B cell (primary cell): Measurements from ENCODE around the gene CAPN10. TPM values are rescaled to one million over a fixed set of nuclear protein-coding genes. Genes with fewer than 3 reads are reported as not detected.

Experiments
- ATAC-seq: fragments of 200-7000 bp; cut with Tn5 transposase; one replicate; pipeline ENCODE4 v1.10.0; 2021; ENCODE audit warnings: low read depth, mild to moderate bottlenecking, moderate number of reproducible peaks, moderate library complexity
- CTCF ChIA-PET: fragments of 350-600 bp; sonication (Branson Sonifier 250); formaldehyde crosslinking; loops from one replicate; lab custom pipeline; 2021; ENCODE audit warnings: antibody characterized with exemption, inconsistent platforms; lab: Charles Lee
- POLR2A ChIA-PET: fragments of 350-600 bp; sonication (Branson Sonifier 250); formaldehyde crosslinking; loops from one replicate; lab custom pipeline; 2021; ENCODE audit warnings: antibody characterized with exemption; lab: Charles Lee
- DNase-seq: peaks from one replicate; pipeline ENCODE4 v3.0.0; 2013
- H2AFZ ChIP-seq: 2 replicates; pipeline ENCODE4 v1.6.1; 2012; ENCODE audit warnings: mild to moderate bottlenecking, low read depth, low read length; ENCODE audit not compliant: insufficient read depth, poor library complexity, severe bottlenecking
- H3K27ac ChIP-seq, 2 donors: 1 replicate in 1 of 2; 2 replicates in 1 of 2; pipeline ENCODE4 v1.5.1; 2012 to 2013; ENCODE audit warnings: low read length in 2 of 2, mild to moderate bottlenecking in 2 of 2, moderate library complexity in 1 of 2
- H3K27me3 ChIP-seq, 4 experiments: fragments of 200-600 bp in 1 of 4; sonication (generic) in 1 of 4; replicated peaks in 1 of 4; 1 replicate in 2 of 4; 2 replicates in 2 of 4; pipeline versions ENCODE4 v1.6.1 to v1.7.0; 2013 to 2016; ENCODE audit warnings: low read length in 3 of 4, mild to moderate bottlenecking in 2 of 4, mixed read lengths in 1 of 4, moderate library complexity in 1 of 4; ENCODE audit not compliant: insufficient read depth in 4 of 4, control insufficient read depth in 3 of 4; ENCODE audit errors: control extremely low read depth in 1 of 4
- H3K36me3 ChIP-seq, 2 experiments: replicated peaks in 1 of 2; 1 replicate in 1 of 2; 2 replicates in 1 of 2; pipeline versions ENCODE4 v1.6.1 to v1.7.1; 2013; ENCODE audit warnings: low read length in 1 of 2; ENCODE audit not compliant: insufficient read depth in 2 of 2, control insufficient read depth in 1 of 2; ENCODE audit errors: control extremely low read depth in 1 of 2, extremely low read depth in 1 of 2
- H3K4me1 ChIP-seq, 2 donors: fragments of 200-600 bp in 1 of 2; sonication (generic) in 1 of 2; 1 replicate in 1 of 2; 2 replicates in 1 of 2; pipeline versions ENCODE4 v1.5.1 to v1.6.1; 2013 to 2017; ENCODE audit warnings: low read length in 2 of 2; ENCODE audit not compliant: control insufficient read depth in 2 of 2, insufficient read depth in 2 of 2
- H3K4me2 ChIP-seq: replicated peaks from 2 replicates; pipeline ENCODE3; 2012; ENCODE audit warnings: mild to moderate bottlenecking, low read depth, low read length; ENCODE audit not compliant: poor library complexity, severe bottlenecking
- H3K4me3 ChIP-seq, 5 experiments: fragments of 200-600 bp in 1 of 5; sonication (generic) in 1 of 5; 1 replicate in 3 of 5; 2 replicates in 2 of 5; pipeline versions ENCODE4 v1.5.1 to v1.7.0; 2011 to 2016; ENCODE audit warnings: low read length in 4 of 5, mild to moderate bottlenecking in 4 of 5, low read depth in 2 of 5, control low read depth in 1 of 5, moderate library complexity in 1 of 5; ENCODE audit not compliant: insufficient read depth in 1 of 5; ENCODE audit errors: control extremely low read depth in 1 of 5, extremely low read depth in 1 of 5
- H3K79me2 ChIP-seq: fragments of 200-600 bp; sonication (generic); one replicate; pipeline ENCODE4 v1.6.0; 2016; ENCODE audit warnings: low read length; ENCODE audit not compliant: control insufficient read depth, insufficient read depth
- H3K9ac ChIP-seq: fragments of 200-600 bp; sonication (generic); 2 replicates; pipeline ENCODE4 v1.6.1; 2017; ENCODE audit warnings: mild to moderate bottlenecking, low read length, moderate library complexity
- H3K9me3 ChIP-seq, 3 donors: one replicate each; pipeline versions ENCODE4 v1.6.1 to v1.7.1; 2013; ENCODE audit warnings: low read length in 2 of 3; ENCODE audit not compliant: control insufficient read depth in 2 of 3, insufficient read depth in 1 of 3; ENCODE audit errors: control extremely low read depth in 1 of 3
- H4K20me1 ChIP-seq: 2 replicates; pipeline ENCODE4 v1.6.0; 2012; ENCODE audit warnings: mild to moderate bottlenecking, low read length; ENCODE audit not compliant: insufficient read depth, control insufficient read depth, poor library complexity, severe bottlenecking
- H3K27ac Mint-ChIP-seq: one replicate; pipeline ENCODE4 v1.8.0; 2021; ENCODE audit warnings: mixed read lengths
- H3K27me3 Mint-ChIP-seq: one replicate; pipeline ENCODE4 v1.8.0; 2021; ENCODE audit warnings: mixed read lengths
- H3K4me1 Mint-ChIP-seq: one replicate; pipeline ENCODE4 v1.8.0; 2021; ENCODE audit warnings: mixed read lengths
- H3K4me3 Mint-ChIP-seq: one replicate; pipeline ENCODE4 v1.8.0; 2021; ENCODE audit warnings: mixed read lengths
- H3K9me3 Mint-ChIP-seq: one replicate; pipeline ENCODE4 v1.8.0; 2022; ENCODE audit warnings: mixed read lengths; ENCODE audit not compliant: insufficient read depth
- CTCF ChIP-seq: fragments of 200-600 bp; IDR thresholded peaks from one replicate; pipeline ENCODE4 v1.8.0; 2022; ENCODE audit warnings: antibody characterized with exemption, mild to moderate bottlenecking
- EZH2 ChIP-seq: IDR thresholded peaks from 2 replicates; pipeline ENCODE4 v1.6.1; 2012; ENCODE audit warnings: borderline replicate concordance, low read depth, mild to moderate bottlenecking, moderate library complexity, low read length; ENCODE audit not compliant: insufficient read depth, poor library complexity, severe bottlenecking
- WGBS: methylation state at CpG from one replicate; pipeline ENCODE4 v1.1.5; 2013; ENCODE audit warnings: missing lambda C conversion rate; ENCODE audit not compliant: insufficient coverage; 5-methylcytosine and 5-hydroxymethylcytosine counted together
- intact Hi-C: fragments of 100-400 bp; cut with micrococcal nuclease; formaldehyde crosslinking; loops from one replicate; pipeline ENCODE4 v1.10.0; 2022
- polyA plus RNA-seq: library from polyadenylated mRNA; depleted of rRNA; stranded (reverse); fragments of >200 nt; gene quantifications from 2 replicates; pipeline ENCODE4 v1.2.3, GENCODE V29; 2012
- total RNA-seq, 2 donors: library from RNA; stranded (reverse); fragments of 120-200 nt in 1 of 2; gene quantifications; 1 replicate in 1 of 2; 2 replicates in 1 of 2; pipeline versions ENCODE4 v1.2.3 to v1.2.4, GENCODE V29; 2013 to 2022

The CAPN10 gene
- total and polyA plus RNA-seq, 2 donors (not counting 1 experiment from before 2014, with no cell fraction given), result 73.4 to 92.1 TPM

GRCh38 chr2:240569523-240569997 is 17.0 kb upstream of the CAPN10 start:
- H3K4me1 Mint-ChIP-seq, result peaks cover 58% of the 10 kb centered on the region

More at GRCh38 chr2:240569523-240569997, 17.0 kb upstream of the CAPN10 start:
- DNase-seq (no peak), ATAC-seq (no peak)
- Histone ChIP-seq H3K4me1 (peaks cover 53 to 55% of the 10 kb centered on the region in 2 donors), H3K27me3 (no peaks in the 10 kb centered on the region), H3K9me3 (no peaks in the 10 kb centered on the region), H2AFZ (peak overlapping the region; percentile 69), H3K9ac (peak overlapping the region; percentile 81), H3K4me3 (peak overlapping the region; percentile 46 to 69 (median 60)), H4K20me1 (peaks cover 64% of the 10 kb centered on the region), H3K36me3 (peaks cover 0 to 20% of the 10 kb centered on the region in 2 experiments), H3K27ac (peak overlapping the region in 1 of 2 donors; percentile 65), H3K79me2 (peaks cover 64% of the 10 kb centered on the region), H3K4me2 (peak overlapping the region; percentile 98)
- H3K27ac Mint-ChIP-seq, result peak overlapping the region; percentile 77
- intact Hi-C loops, result loop anchor here (10.0 kb wide), 1 partner anchor 535 kb away; the partner anchor contains the start of gene MTERF4
- no peaks in the 10 kb centered on the region for H3K27me3 Mint-ChIP-seq
- POLR2A ChIA-PET, result interaction anchor here (0.6 to 2.3 kb wide), 5 partner anchors 9 to 133 kb away, joined by 3 to 21 read pairs (median 4); partner anchors contain the start of gene CAPN10
- 100% methylated on average over 4 of the region's 9 CpGs for WGBS
- CTCF ChIA-PET, result interaction anchor here (0.6 to 1.4 kb wide), 2 partner anchors 17 to 272 kb away, joined by 4 to 18 read pairs; partner anchors contain the start of gene CAPN10
- no peak for TF ChIP-seq EZH2
- TF ChIP-seq CTCF, result no peak
- H3K9me3 Mint-ChIP-seq, result no peaks in the 10 kb centered on the region
- peak overlapping the region; percentile 82 for H3K4me3 Mint-ChIP-seq
